ENCODE data around the gene GIMAP8. TPM values are rescaled to one million over a fixed set of nuclear protein-coding genes. Genes with fewer than 3 reads are reported as not detected.
"Not testable (repeated sequence)": the region's sequence is repeated elsewhere in the genome, so short reads cannot be mapped to it uniquely, and the experiment has no call there.

GIMAP8 gene
- polyA plus RNA-seq, 1 of the 3 experiments (the other 2 are of a cell fraction): not detected

GRCh38 chr7:150481922-150482321 is 31.5 kb downstream of the GIMAP8 start:
- Histone ChIP-seq H3K4me1 (ENCODE audit: control insufficient read depth in 1 of 2, insufficient read depth in 2 of 2, low read depth in 1 of 2, low read length in 1 of 2) (no peaks in the 10 kb centered on the region), H3K4me2 (no peak overlapping the region), H4K20me1 (ENCODE audit: insufficient read depth) (no peaks in the 10 kb centered on the region), H3K9me2 (no peaks in the 10 kb centered on the region), H3K4me3 (ENCODE audit: low read depth in 2 of 2, low read length in 1 of 2) (no peak overlapping the region), H3F3A (replicated peaks; ENCODE audit: insufficient read depth) (no peaks in the 10 kb centered on the region), H3K79me2 (ENCODE audit: insufficient read depth) (no peaks in the 10 kb centered on the region), H3K36me3 (replicated peaks in 1 of 2; ENCODE audit: control insufficient read depth in 1 of 2, insufficient read depth in 2 of 2, low read length in 1 of 2) (no peaks in the 10 kb centered on the region), H3K27me3 (ENCODE audit: insufficient read depth) (peaks cover 40% of the 10 kb centered on the region), H3K9me3 (no peaks in the 10 kb centered on the region), H3K9ac (no peak overlapping the region), H2AFZ (ENCODE audit: low read depth) (no peak overlapping the region), H3K27ac (ENCODE audit: low read depth in 2 of 2, low read length in 1 of 2) (no peak overlapping the region)
- DNase-seq: no peak
- TF ChIP-seq MEF2A (IDR thresholded peaks at IDR 0.05; ENCODE audit: borderline replicate concordance, low read depth) (no peak), USF1 (IDR thresholded peaks at IDR 0.05; ENCODE audit: borderline replicate concordance, low read depth) (no peak), CHD2 (IDR thresholded peaks at IDR 0.05; ENCODE audit: low read length, partially characterized antibody) (no peak), ZBTB33 (IDR thresholded peaks at IDR 0.05; ENCODE audit: borderline replicate concordance, low read depth) (no peak), TEAD4 (IDR thresholded peaks at IDR 0.05; ENCODE audit: borderline replicate concordance, insufficient read depth) (no peak), RAD21 (IDR thresholded peaks at IDR 0.05; ENCODE audit: low read length) (no peak), CTCF (IDR thresholded peaks at IDR 0.05) (no peak), MXI1 (IDR thresholded peaks at IDR 0.05; ENCODE audit: low read depth, low read length) (no peak), FOXM1 (IDR thresholded peaks at IDR 0.05; ENCODE audit: low read depth) (no peak)
- TF ChIP-seq, protein P1, sequence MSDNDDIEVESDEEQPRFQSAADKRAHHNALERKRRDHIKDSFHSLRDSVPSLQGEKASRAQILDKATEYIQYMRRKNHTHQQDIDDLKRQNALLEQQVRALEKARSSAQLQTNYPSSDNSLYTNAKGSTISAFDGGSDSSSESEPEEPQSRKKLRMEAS (IDR thresholded peaks at IDR 0.05; ENCODE audit: low read depth): no peak
- ChIA-PET CTCF (interaction anchor here (0.8 kb wide), 1 partner anchor 35 kb away, joined by 4 read pairs; no protein-coding TSS in a partner anchor), POLR2A (no interaction called here)
- 2% methylated on average over 4 of the region's 4 CpGs for WGBS (ENCODE audit: low lambda C conversion rate)

- H4K20me1 ChIP-seq (ENCODE audit: insufficient read depth); H3K4me1 ChIP-seq (ENCODE audit: control insufficient read depth in 1 of 2, insufficient read depth in 2 of 2, low read depth in 1 of 2, low read length in 1 of 2); H3K27ac ChIP-seq (ENCODE audit: low read depth in 2 of 2, low read length in 1 of 2); POLR2A ChIA-PET; H3K36me3 ChIP-seq (replicated peaks in 1 of 2; ENCODE audit: control insufficient read depth in 1 of 2, insufficient read depth in 2 of 2, low read length in 1 of 2); H3F3A ChIP-seq (replicated peaks; ENCODE audit: insufficient read depth); H3K4me2 ChIP-seq; H3K9me3 ChIP-seq; H3K79me2 ChIP-seq (ENCODE audit: insufficient read depth); H3K4me3 ChIP-seq (ENCODE audit: low read depth in 2 of 2, low read length in 1 of 2); H3K9me2 ChIP-seq; DNase-seq; H2AFZ ChIP-seq (ENCODE audit: low read depth); H3K9ac ChIP-seq: not testable (repeated sequence)
- peaks cover 24% of the 10 kb centered on the region; the same call in 1 of the 2 replicates for H3K27me3 ChIP-seq (ENCODE audit: insufficient read depth)
- CTCF ChIA-PET: interaction anchor here (0.7 kb wide), 1 partner anchor 9 kb away, joined by 3 read pairs; no protein-coding TSS in a partner anchor
- 0% methylated on average over 2 of the region's 2 CpGs for WGBS (ENCODE audit: low lambda C conversion rate)
Observed at GRCh38 chr7:150483514-150483913, 33.1 kb downstream of the GIMAP8 start.

DNA sequence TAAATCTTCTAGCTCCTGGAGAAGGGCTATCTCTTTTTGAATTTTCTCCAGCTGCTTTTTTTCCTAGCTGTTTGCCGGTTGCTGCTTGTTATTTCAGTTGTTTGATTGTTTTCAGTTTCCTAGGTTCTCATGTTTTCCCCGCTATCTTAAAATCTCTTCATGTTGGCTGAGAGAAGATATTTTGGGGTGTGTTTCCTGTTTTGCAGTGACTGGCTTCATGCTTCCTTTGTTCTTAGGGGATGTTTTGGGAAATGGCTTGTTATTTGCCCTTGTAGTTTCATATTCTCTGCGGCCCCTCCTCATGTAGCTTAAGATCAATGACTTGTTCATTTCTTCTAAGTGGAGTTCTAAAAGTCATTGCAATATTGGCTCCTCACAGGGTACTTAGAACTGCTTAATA is 33.6 kb downstream of the GIMAP8 start:
- H3K4me2 ChIP-seq; H3K36me3 ChIP-seq (replicated peaks in 1 of 2; ENCODE audit: control insufficient read depth in 1 of 2, insufficient read depth in 2 of 2, low read length in 1 of 2); H3K4me1 ChIP-seq (ENCODE audit: control insufficient read depth in 1 of 2, insufficient read depth in 2 of 2, low read depth in 1 of 2, low read length in 1 of 2); H3K27ac ChIP-seq (ENCODE audit: low read depth in 2 of 2, low read length in 1 of 2); H3K4me3 ChIP-seq (ENCODE audit: low read depth in 2 of 2, low read length in 1 of 2); H3K9me3 ChIP-seq; H2AFZ ChIP-seq (ENCODE audit: low read depth); H3F3A ChIP-seq (replicated peaks; ENCODE audit: insufficient read depth); H3K79me2 ChIP-seq (ENCODE audit: insufficient read depth); H3K9me2 ChIP-seq; POLR2A ChIA-PET; DNase-seq; H3K9ac ChIP-seq; H4K20me1 ChIP-seq (ENCODE audit: insufficient read depth): not testable (repeated sequence)
- WGBS (ENCODE audit: low lambda C conversion rate): 7% methylated on average over 3 of the region's 3 CpGs
- CTCF ChIA-PET: interaction anchor here (0.7 to 2.0 kb wide), 2 partner anchors 10 to 35 kb away, joined by 3 to 5 read pairs; no protein-coding TSS in a partner anchor
- peaks cover 22% of the 10 kb centered on the region; the same call in 1 of the 2 replicates for H3K27me3 ChIP-seq (ENCODE audit: insufficient read depth)
